ENCODE results near the gene SPC25. TPM values are rescaled to one million over a fixed set of nuclear protein-coding genes. Genes with fewer than 3 reads are reported as not detected.

SPC25 gene
- total RNA-seq, 1 experiment from 2014 or later, result 31.5 TPM

DNA sequence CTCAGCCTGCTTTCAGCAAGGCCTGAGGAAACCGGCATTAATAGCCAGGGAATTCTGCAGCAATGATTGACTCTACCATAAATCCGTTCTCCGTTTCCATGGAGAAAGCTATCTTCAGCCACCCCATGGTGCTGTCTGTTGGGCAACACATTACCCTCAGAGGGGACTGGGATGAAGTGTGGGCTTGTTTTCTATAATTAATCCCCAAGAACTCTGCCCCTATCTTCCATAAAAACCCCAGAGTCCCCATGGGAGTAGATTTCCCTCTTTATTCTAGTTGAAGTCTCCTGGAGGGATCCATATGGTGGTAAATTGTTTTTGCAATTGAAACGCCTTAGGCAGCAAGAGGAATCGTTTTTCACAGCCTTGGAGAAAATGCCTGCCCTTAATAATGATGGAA lies 20.1 kb upstream of the SPC25 start:
- H3K27ac ChIP-seq (ENCODE audit: insufficient read length, low read depth, low read length), result no peak overlapping the region
- no peaks in the 10 kb centered on the region for H3K79me2 ChIP-seq (ENCODE audit: insufficient read depth, low read length)
- no peak for TF ChIP-seq CTCF (conservative IDR thresholded peaks at IDR 0.05)
- H3K14ac ChIP-seq (ENCODE audit: insufficient read depth, low read length), result no peak overlapping the region
- no peak overlapping the region for H3K56ac ChIP-seq (ENCODE audit: insufficient read length, low read depth, low read length)
- no peak overlapping the region for H4K5ac ChIP-seq (ENCODE audit: insufficient read length, low read depth, low read length)
- no peak overlapping the region for H2AFZ ChIP-seq (ENCODE audit: low read length)
- H3K4me3 Mint-ChIP-seq, result no peak overlapping the region
- no peak overlapping the region for H2BK120ac ChIP-seq (ENCODE audit: low read depth, low read length, poor library complexity, severe bottlenecking)
- H2BK15ac ChIP-seq (ENCODE audit: low read depth, low read length), result no peak overlapping the region
- no peak overlapping the region for H3K4me2 ChIP-seq (ENCODE audit: insufficient read depth, insufficient read length, low read length)
- no peak overlapping the region for H3K23ac ChIP-seq (ENCODE audit: insufficient read length, low read depth, low read length)
- H3K27me3 ChIP-seq (ENCODE audit: insufficient read depth, low read length), result no peaks in the 10 kb centered on the region; the same call in 1 of the 2 replicates
- H3K18ac ChIP-seq (ENCODE audit: insufficient read length, low read depth, low read length), result no peak overlapping the region
- no peaks in the 10 kb centered on the region for H4K20me1 ChIP-seq (ENCODE audit: control insufficient read depth, insufficient read depth, insufficient read length)
- no peak overlapping the region for H2AK5ac ChIP-seq (ENCODE audit: insufficient read length, low read length)
- DNase-seq, result no peak
- no peak overlapping the region for H2BK5ac ChIP-seq (ENCODE audit: insufficient read length, low read length)
- H3K9me3 ChIP-seq (ENCODE audit: control insufficient read depth, low read depth, low read length), result no peaks in the 10 kb centered on the region
- peaks cover 0 to 1% (median under 1%) of the 10 kb centered on the region in 3 experiments; a peak in 2 of 7 replicates for H3K36me3 Mint-ChIP-seq (ENCODE audit: insufficient read depth in 1 of 3, low read depth in 3 of 3)
- H3K4me1 ChIP-seq (ENCODE audit: insufficient read depth, low read length), result peaks cover 27% of the 10 kb centered on the region
- H3K4me1 Mint-ChIP-seq, result peaks cover 76 to 78% of the 10 kb centered on the region in 2 experiments
- H3K27ac Mint-ChIP-seq, result no peak overlapping the region
- no peak overlapping the region for H4K8ac ChIP-seq (replicated peaks; ENCODE audit: insufficient read length, low read depth, low read length)
- H3K9ac ChIP-seq (ENCODE audit: extremely low read depth, insufficient read length, low read length), result no peak overlapping the region
- no peak overlapping the region for H3T11ph ChIP-seq (ENCODE audit: low read length)
- H3K4ac ChIP-seq (ENCODE audit: low read depth, low read length), result no peak overlapping the region
- H2BK12ac ChIP-seq (ENCODE audit: insufficient read length, low read depth, low read length), result no peak overlapping the region
- H3K9me3 Mint-ChIP-seq, result peaks cover under 1% of the 10 kb centered on the region in 2 experiments
- no CpG with 5 or more reads among the region's 5 CpGs for WGBS (ENCODE audit: extremely low coverage, insufficient read length, low lambda C conversion rate)
- H4K91ac ChIP-seq (ENCODE audit: insufficient read length, low read depth, low read length), result no peak overlapping the region
- no peaks in the 10 kb centered on the region for H3K79me1 ChIP-seq (ENCODE audit: insufficient read depth, low read depth, low read length, poor library complexity, severe bottlenecking)
- no peaks in the 10 kb centered on the region; the same call in 1 of the 2 replicates for H3K27me3 Mint-ChIP-seq (ENCODE audit: low read depth)
- H3K23me2 ChIP-seq (ENCODE audit: insufficient read length, low read depth, low read length, poor library complexity, severe bottlenecking), result no peaks in the 10 kb centered on the region
- no peak overlapping the region for H2BK20ac ChIP-seq (ENCODE audit: low read depth, low read length, poor library complexity, severe bottlenecking)

Data from H9 (cell line).